ENCODE results near the gene SCN4B.

The SCN4B gene

DNA sequence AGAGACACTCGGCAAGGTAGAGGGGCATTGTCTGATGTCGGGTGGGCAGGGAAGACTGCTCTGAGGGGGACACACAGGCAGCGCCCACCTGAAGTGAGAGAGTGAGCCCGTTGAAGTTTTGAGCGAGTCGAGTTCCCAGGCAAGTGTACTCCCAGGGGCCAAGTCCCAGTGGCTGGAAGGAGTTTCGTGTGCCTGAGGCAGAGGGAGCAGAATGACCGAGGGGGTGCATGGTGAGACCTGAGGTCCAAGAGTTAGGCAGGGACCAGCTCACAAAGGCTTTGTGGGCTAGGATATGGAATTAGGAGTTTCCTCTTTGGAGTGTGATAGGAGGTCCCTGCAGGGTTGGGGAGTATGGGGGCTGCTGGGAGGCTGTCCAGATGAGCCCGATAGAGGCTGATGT is 17.6 kb upstream of the SCN4B start:
- TF ChIP-seq, protein P1, sequence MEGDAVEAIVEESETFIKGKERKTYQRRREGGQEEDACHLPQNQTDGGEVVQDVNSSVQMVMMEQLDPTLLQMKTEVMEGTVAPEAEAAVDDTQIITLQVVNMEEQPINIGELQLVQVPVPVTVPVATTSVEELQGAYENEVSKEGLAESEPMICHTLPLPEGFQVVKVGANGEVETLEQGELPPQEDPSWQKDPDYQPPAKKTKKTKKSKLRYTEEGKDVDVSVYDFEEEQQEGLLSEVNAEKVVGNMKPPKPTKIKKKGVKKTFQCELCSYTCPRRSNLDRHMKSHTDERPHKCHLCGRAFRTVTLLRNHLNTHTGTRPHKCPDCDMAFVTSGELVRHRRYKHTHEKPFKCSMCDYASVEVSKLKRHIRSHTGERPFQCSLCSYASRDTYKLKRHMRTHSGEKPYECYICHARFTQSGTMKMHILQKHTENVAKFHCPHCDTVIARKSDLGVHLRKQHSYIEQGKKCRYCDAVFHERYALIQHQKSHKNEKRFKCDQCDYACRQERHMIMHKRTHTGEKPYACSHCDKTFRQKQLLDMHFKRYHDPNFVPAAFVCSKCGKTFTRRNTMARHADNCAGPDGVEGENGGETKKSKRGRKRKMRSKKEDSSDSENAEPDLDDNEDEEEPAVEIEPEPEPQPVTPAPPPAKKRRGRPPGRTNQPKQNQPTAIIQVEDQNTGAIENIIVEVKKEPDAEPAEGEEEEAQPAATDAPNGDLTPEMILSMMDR (IDR thresholded peaks at IDR 0.05; ENCODE audit: insufficient read depth, low read length), result no peak
- no peak for TF ChIP-seq GABPA (IDR thresholded peaks at IDR 0.05; ENCODE audit: low read depth)
- TF ChIP-seq, protein P2, sequence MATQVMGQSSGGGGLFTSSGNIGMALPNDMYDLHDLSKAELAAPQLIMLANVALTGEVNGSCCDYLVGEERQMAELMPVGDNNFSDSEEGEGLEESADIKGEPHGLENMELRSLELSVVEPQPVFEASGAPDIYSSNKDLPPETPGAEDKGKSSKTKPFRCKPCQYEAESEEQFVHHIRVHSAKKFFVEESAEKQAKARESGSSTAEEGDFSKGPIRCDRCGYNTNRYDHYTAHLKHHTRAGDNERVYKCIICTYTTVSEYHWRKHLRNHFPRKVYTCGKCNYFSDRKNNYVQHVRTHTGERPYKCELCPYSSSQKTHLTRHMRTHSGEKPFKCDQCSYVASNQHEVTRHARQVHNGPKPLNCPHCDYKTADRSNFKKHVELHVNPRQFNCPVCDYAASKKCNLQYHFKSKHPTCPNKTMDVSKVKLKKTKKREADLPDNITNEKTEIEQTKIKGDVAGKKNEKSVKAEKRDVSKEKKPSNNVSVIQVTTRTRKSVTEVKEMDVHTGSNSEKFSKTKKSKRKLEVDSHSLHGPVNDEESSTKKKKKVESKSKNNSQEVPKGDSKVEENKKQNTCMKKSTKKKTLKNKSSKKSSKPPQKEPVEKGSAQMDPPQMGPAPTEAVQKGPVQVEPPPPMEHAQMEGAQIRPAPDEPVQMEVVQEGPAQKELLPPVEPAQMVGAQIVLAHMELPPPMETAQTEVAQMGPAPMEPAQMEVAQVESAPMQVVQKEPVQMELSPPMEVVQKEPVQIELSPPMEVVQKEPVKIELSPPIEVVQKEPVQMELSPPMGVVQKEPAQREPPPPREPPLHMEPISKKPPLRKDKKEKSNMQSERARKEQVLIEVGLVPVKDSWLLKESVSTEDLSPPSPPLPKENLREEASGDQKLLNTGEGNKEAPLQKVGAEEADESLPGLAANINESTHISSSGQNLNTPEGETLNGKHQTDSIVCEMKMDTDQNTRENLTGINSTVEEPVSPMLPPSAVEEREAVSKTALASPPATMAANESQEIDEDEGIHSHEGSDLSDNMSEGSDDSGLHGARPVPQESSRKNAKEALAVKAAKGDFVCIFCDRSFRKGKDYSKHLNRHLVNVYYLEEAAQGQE (IDR thresholded peaks at IDR 0.05; ENCODE audit: insufficient replicate concordance, low read depth), result no peak
- no peak for TF ChIP-seq SPI1 (IDR thresholded peaks at IDR 0.05; ENCODE audit: borderline replicate concordance, low read depth)
- no peak for TF ChIP-seq POLR2AphosphoS5 (IDR thresholded peaks at IDR 0.05; ENCODE audit: low read depth)
- Histone ChIP-seq H3K27me3 (ENCODE audit: insufficient read depth, poor library complexity, severe bottlenecking) (no peaks in the 10 kb centered on the region), H3K27ac (replicated peaks) (no peak overlapping the region), H3K4me3 (replicated peaks; ENCODE audit: insufficient read depth, low read length) (no peak overlapping the region)
- no peak for DNase-seq (ENCODE audit: low read depth in 1 of 2, low spot score in 1 of 2)

DNA sequence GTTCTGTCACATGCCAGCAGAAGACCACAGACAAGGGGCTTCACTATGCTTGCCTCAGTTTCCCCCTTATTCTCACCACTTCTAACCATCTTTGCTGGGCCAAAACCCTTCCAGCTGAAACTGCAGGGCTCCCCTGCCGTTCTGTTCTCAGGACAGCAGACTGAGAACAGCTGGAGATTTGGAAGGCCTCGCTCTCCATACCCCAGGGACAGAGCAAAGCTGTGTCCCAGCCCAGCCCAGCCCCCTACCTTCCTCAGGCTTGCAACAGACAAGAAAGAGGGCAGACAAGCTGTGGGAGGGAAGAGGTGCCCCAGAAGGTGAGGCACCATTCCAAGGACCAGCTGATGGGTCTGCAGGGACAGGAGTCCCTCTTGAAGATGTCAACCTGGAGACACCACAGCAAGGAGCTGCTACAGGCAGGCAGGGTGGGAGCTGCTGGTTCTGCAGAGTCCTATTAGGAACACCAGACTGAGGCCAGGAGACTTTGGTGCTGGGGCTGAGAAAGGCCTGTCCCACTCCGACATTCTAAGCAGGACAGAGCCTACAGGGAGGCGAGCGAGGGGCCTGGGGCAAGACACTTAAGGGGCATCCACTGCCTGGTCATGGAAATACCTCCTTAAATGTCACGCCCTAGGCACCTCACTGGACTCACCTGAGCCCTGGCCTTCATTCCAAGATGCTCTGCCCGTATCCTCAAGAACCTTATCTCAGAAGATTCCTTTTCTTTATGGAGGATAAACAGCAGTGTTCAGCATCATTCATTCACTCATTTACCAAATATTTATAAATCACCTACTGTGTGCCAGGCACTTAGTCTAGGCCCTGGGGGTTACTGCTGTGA is 16.9 kb upstream of the SCN4B start:
- Histone ChIP-seq H3K4me3 (replicated peaks; ENCODE audit: insufficient read depth, low read length) (no peak overlapping the region), H3K27me3 (ENCODE audit: insufficient read depth, poor library complexity, severe bottlenecking) (no peaks in the 10 kb centered on the region), H3K27ac (replicated peaks) (no peak overlapping the region)
- TF ChIP-seq SPI1 (IDR thresholded peaks at IDR 0.05; ENCODE audit: borderline replicate concordance, low read depth) (no peak), POLR2AphosphoS5 (IDR thresholded peaks at IDR 0.05; ENCODE audit: low read depth) (no peak), GABPA (IDR thresholded peaks at IDR 0.05; ENCODE audit: low read depth) (no peak)
- TF ChIP-seq, protein P1 (IDR thresholded peaks at IDR 0.05; ENCODE audit: insufficient read depth, low read length), result no peak
- TF ChIP-seq, protein P2 (IDR thresholded peaks at IDR 0.05; ENCODE audit: insufficient replicate concordance, low read depth), result no peak
- no peak for DNase-seq (ENCODE audit: low read depth in 1 of 2, low spot score in 1 of 2)

DNA sequence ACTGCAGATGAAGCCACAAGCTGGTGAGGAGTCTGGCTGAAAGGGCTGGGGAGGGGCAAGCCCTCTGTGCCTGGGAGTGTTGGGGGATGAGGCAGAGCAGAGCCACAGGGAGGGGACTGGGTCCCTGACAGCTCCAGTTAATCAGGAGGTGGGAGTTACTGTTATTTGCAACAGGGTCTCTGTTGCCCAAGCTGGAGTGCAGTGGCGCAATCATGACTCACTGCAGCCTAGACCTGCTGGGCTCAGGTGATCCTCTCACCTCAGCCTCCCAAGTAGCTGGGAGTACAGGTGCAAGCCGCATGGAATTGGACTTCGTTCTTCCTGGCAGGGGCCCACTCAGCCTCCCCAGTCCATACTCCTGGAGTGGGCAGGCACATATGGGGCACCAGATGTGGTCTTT is 16.1 kb upstream of the SCN4B start:
- TF ChIP-seq, protein P2 (IDR thresholded peaks at IDR 0.05; ENCODE audit: insufficient replicate concordance, low read depth), result no peak
- TF ChIP-seq, protein P1 (IDR thresholded peaks at IDR 0.05; ENCODE audit: insufficient read depth, low read length), result no peak
- Histone ChIP-seq H3K27me3 (ENCODE audit: insufficient read depth, poor library complexity, severe bottlenecking) (no peaks in the 10 kb centered on the region), H3K4me3 (replicated peaks; ENCODE audit: insufficient read depth, low read length) (no peak overlapping the region), H3K27ac (replicated peaks) (no peak overlapping the region)
- no peak for DNase-seq (ENCODE audit: low read depth in 1 of 2, low spot score in 1 of 2)
